B cell (primary cell): ENCODE measurements around the gene LRP2. TPM values are rescaled to one million over a fixed set of nuclear protein-coding genes. Genes with fewer than 3 reads are reported as not detected.

Source experiments
- ATAC-seq: fragments of 200-7000 bp; cut with Tn5 transposase; one replicate; pipeline ENCODE4 v1.10.0; 2021; ENCODE audit warnings: low read depth, mild to moderate bottlenecking, moderate number of reproducible peaks, moderate library complexity
- CTCF ChIA-PET: fragments of 350-600 bp; sonication (Branson Sonifier 250); formaldehyde crosslinking; loops from one replicate; lab custom pipeline; 2021; ENCODE audit warnings: antibody characterized with exemption, inconsistent platforms; lab: Charles Lee
- POLR2A ChIA-PET: fragments of 350-600 bp; sonication (Branson Sonifier 250); formaldehyde crosslinking; loops from one replicate; lab custom pipeline; 2021; ENCODE audit warnings: antibody characterized with exemption; lab: Charles Lee
- DNase-seq: peaks from one replicate; pipeline ENCODE4 v3.0.0; 2013
- H2AFZ ChIP-seq: 2 replicates; pipeline ENCODE4 v1.6.1; 2012; ENCODE audit warnings: mild to moderate bottlenecking, low read depth, low read length; ENCODE audit not compliant: insufficient read depth, poor library complexity, severe bottlenecking
- H3K27ac ChIP-seq, 2 donors: 1 replicate in 1 of 2; 2 replicates in 1 of 2; pipeline ENCODE4 v1.5.1; 2012 to 2013; ENCODE audit warnings: low read length in 2 of 2, mild to moderate bottlenecking in 2 of 2, moderate library complexity in 1 of 2
- H3K27me3 ChIP-seq, 4 experiments: fragments of 200-600 bp in 1 of 4; sonication (generic) in 1 of 4; replicated peaks in 1 of 4; 1 replicate in 2 of 4; 2 replicates in 2 of 4; pipeline versions ENCODE4 v1.6.1 to v1.7.0; 2013 to 2016; ENCODE audit warnings: low read length in 3 of 4, mild to moderate bottlenecking in 2 of 4, mixed read lengths in 1 of 4, moderate library complexity in 1 of 4; ENCODE audit not compliant: insufficient read depth in 4 of 4, control insufficient read depth in 3 of 4; ENCODE audit errors: control extremely low read depth in 1 of 4
- H3K36me3 ChIP-seq, 2 experiments: replicated peaks in 1 of 2; 1 replicate in 1 of 2; 2 replicates in 1 of 2; pipeline versions ENCODE4 v1.6.1 to v1.7.1; 2013; ENCODE audit warnings: low read length in 1 of 2; ENCODE audit not compliant: insufficient read depth in 2 of 2, control insufficient read depth in 1 of 2; ENCODE audit errors: control extremely low read depth in 1 of 2, extremely low read depth in 1 of 2
- H3K4me1 ChIP-seq, 2 donors: fragments of 200-600 bp in 1 of 2; sonication (generic) in 1 of 2; 1 replicate in 1 of 2; 2 replicates in 1 of 2; pipeline versions ENCODE4 v1.5.1 to v1.6.1; 2013 to 2017; ENCODE audit warnings: low read length in 2 of 2; ENCODE audit not compliant: control insufficient read depth in 2 of 2, insufficient read depth in 2 of 2
- H3K4me2 ChIP-seq: replicated peaks from 2 replicates; pipeline ENCODE3; 2012; ENCODE audit warnings: mild to moderate bottlenecking, low read depth, low read length; ENCODE audit not compliant: poor library complexity, severe bottlenecking
- H3K4me3 ChIP-seq, 5 experiments: fragments of 200-600 bp in 1 of 5; sonication (generic) in 1 of 5; 1 replicate in 3 of 5; 2 replicates in 2 of 5; pipeline versions ENCODE4 v1.5.1 to v1.7.0; 2011 to 2016; ENCODE audit warnings: low read length in 4 of 5, mild to moderate bottlenecking in 4 of 5, low read depth in 2 of 5, control low read depth in 1 of 5, moderate library complexity in 1 of 5; ENCODE audit not compliant: insufficient read depth in 1 of 5; ENCODE audit errors: control extremely low read depth in 1 of 5, extremely low read depth in 1 of 5
- H3K79me2 ChIP-seq: fragments of 200-600 bp; sonication (generic); one replicate; pipeline ENCODE4 v1.6.0; 2016; ENCODE audit warnings: low read length; ENCODE audit not compliant: control insufficient read depth, insufficient read depth
- H3K9ac ChIP-seq: fragments of 200-600 bp; sonication (generic); 2 replicates; pipeline ENCODE4 v1.6.1; 2017; ENCODE audit warnings: mild to moderate bottlenecking, low read length, moderate library complexity
- H3K9me3 ChIP-seq, 3 donors: one replicate each; pipeline versions ENCODE4 v1.6.1 to v1.7.1; 2013; ENCODE audit warnings: low read length in 2 of 3; ENCODE audit not compliant: control insufficient read depth in 2 of 3, insufficient read depth in 1 of 3; ENCODE audit errors: control extremely low read depth in 1 of 3
- H4K20me1 ChIP-seq: 2 replicates; pipeline ENCODE4 v1.6.0; 2012; ENCODE audit warnings: mild to moderate bottlenecking, low read length; ENCODE audit not compliant: insufficient read depth, control insufficient read depth, poor library complexity, severe bottlenecking
- H3K27ac Mint-ChIP-seq: one replicate; pipeline ENCODE4 v1.8.0; 2021; ENCODE audit warnings: mixed read lengths
- H3K27me3 Mint-ChIP-seq: one replicate; pipeline ENCODE4 v1.8.0; 2021; ENCODE audit warnings: mixed read lengths
- H3K4me1 Mint-ChIP-seq: one replicate; pipeline ENCODE4 v1.8.0; 2021; ENCODE audit warnings: mixed read lengths
- H3K4me3 Mint-ChIP-seq: one replicate; pipeline ENCODE4 v1.8.0; 2021; ENCODE audit warnings: mixed read lengths
- H3K9me3 Mint-ChIP-seq: one replicate; pipeline ENCODE4 v1.8.0; 2022; ENCODE audit warnings: mixed read lengths; ENCODE audit not compliant: insufficient read depth
- CTCF ChIP-seq: fragments of 200-600 bp; IDR thresholded peaks from one replicate; pipeline ENCODE4 v1.8.0; 2022; ENCODE audit warnings: antibody characterized with exemption, mild to moderate bottlenecking
- EZH2 ChIP-seq: IDR thresholded peaks from 2 replicates; pipeline ENCODE4 v1.6.1; 2012; ENCODE audit warnings: borderline replicate concordance, low read depth, mild to moderate bottlenecking, moderate library complexity, low read length; ENCODE audit not compliant: insufficient read depth, poor library complexity, severe bottlenecking
- WGBS: methylation state at CpG from one replicate; pipeline ENCODE4 v1.1.5; 2013; ENCODE audit warnings: missing lambda C conversion rate; ENCODE audit not compliant: insufficient coverage; 5-methylcytosine and 5-hydroxymethylcytosine counted together
- intact Hi-C: fragments of 100-400 bp; cut with micrococcal nuclease; formaldehyde crosslinking; loops from one replicate; pipeline ENCODE4 v1.10.0; 2022
- polyA plus RNA-seq: library from polyadenylated mRNA; depleted of rRNA; stranded (reverse); fragments of >200 nt; gene quantifications from 2 replicates; pipeline ENCODE4 v1.2.3, GENCODE V29; 2012
- total RNA-seq, 2 donors: library from RNA; stranded (reverse); fragments of 120-200 nt in 1 of 2; gene quantifications; 1 replicate in 1 of 2; 2 replicates in 1 of 2; pipeline versions ENCODE4 v1.2.3 to v1.2.4, GENCODE V29; 2013 to 2022

Gene LRP2
- total and polyA plus RNA-seq, 2 donors (not counting 1 experiment from before 2014, with no cell fraction given): not detected

GRCh38 chr2:169159686-169160085 is 202.6 kb downstream of the LRP2 start:
- H3K9me3 ChIP-seq: no peaks in the 10 kb centered on the region
- no peaks in the 10 kb centered on the region for H3K36me3 ChIP-seq
- Mint-ChIP-seq H3K4me1 (no peaks in the 10 kb centered on the region), H3K27me3 (peaks cover 7% of the 10 kb centered on the region), H3K27ac (no peak overlapping the region), H3K4me3 (no peak overlapping the region), H3K9me3 (no peaks in the 10 kb centered on the region)
- DNase-seq: no peak
- no peak overlapping the region for H3K9ac ChIP-seq
- H3K4me1 ChIP-seq: no peaks in the 10 kb centered on the region
- H4K20me1 ChIP-seq: no peaks in the 10 kb centered on the region
- intact Hi-C loops: no loop called here
- H2AFZ ChIP-seq: no peak overlapping the region
- H3K4me2 ChIP-seq: no peak overlapping the region
- no CpG with 5 or more reads among the region's 2 CpGs for WGBS
- TF ChIP-seq EZH2: no peak
- no peak for TF ChIP-seq CTCF
- H3K27me3 ChIP-seq: no peaks in the 10 kb centered on the region
- CTCF ChIA-PET: no interaction called here
- POLR2A ChIA-PET: no interaction called here
- no peak overlapping the region for H3K4me3 ChIP-seq
- H3K79me2 ChIP-seq: no peaks in the 10 kb centered on the region
- no peak overlapping the region for H3K27ac ChIP-seq
- ATAC-seq: no peak

GRCh38 chr2:169158874-169159273 is 203.5 kb downstream of the LRP2 start:
- H3K36me3 ChIP-seq: no peaks in the 10 kb centered on the region
- H3K27ac ChIP-seq: no peak overlapping the region
- H3K4me2 ChIP-seq: no peak overlapping the region
- Mint-ChIP-seq H3K4me3 (no peak overlapping the region), H3K27ac (no peak overlapping the region), H3K4me1 (no peaks in the 10 kb centered on the region), H3K9me3 (peaks cover 2% of the 10 kb centered on the region), H3K27me3 (peaks cover 10% of the 10 kb centered on the region)
- TF ChIP-seq CTCF (no peak), EZH2 (no peak)
- H4K20me1 ChIP-seq: no peaks in the 10 kb centered on the region
- no peak overlapping the region for H2AFZ ChIP-seq
- no CpG with 5 or more reads among the region's 1 CpG for WGBS
- POLR2A ChIA-PET: no interaction called here
- DNase-seq (no peak), ATAC-seq (no peak)
- CTCF ChIA-PET: no interaction called here
- H3K27me3 ChIP-seq: no peaks in the 10 kb centered on the region
- H3K9ac ChIP-seq: no peak overlapping the region
- no peaks in the 10 kb centered on the region for H3K9me3 ChIP-seq
- H3K79me2 ChIP-seq: no peaks in the 10 kb centered on the region
- H3K4me1 ChIP-seq: no peaks in the 10 kb centered on the region
- intact Hi-C loops: no loop called here
- no peak overlapping the region for H3K4me3 ChIP-seq
